ENCODE results near the gene CHST1.

CHST1 gene

GRCh38 chr11:45646275-45646927 is 19.0 kb downstream of the CHST1 start:
- in situ Hi-C loops (cut with MboI; ENCODE audit: low sequenced_read_pairs) = no loop called here

DNA sequence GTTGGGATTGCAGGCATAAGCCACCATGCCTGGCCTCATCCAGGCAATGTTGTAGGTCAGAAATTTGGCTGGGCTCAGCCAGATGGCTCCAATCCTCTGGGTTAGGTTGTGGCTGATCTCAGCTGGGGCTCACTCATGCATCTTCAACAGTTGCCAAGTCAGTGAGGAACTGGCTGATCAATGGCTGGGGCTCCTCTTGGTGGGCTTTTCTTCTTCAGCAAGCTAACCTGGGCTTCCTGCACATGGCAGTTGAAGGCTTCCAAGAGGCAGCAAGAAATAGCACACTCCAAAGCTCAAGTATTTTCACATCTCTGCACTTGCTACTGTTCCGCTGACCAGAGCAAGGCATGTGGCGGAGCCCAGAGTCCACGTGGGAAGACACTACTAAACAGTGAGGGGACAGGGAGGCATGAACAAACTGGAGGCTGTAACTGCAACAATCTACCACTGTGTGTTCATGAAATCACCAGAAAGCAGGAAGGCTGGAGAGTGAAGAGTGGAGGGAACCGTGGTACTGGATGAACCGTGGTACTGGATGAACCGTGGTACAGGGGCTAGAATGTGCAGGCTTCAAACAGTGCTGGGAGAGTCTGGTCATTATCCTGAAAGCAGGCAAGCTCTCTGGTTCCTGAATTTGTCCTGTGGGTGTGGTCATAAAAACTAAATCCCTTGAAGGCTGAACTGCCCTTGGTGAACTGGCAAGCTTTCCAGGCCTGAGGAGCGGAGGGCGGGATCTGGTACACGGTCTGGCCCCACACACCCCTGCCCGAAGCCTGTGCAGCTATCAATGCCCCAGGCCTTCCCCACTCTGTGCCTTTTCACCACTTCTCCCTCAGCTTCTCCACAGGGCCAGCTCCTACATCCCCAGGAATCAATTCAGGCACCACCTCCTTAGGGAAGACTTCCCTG is 20.2 kb downstream of the CHST1 start:
- in situ Hi-C loops (cut with MboI; ENCODE audit: low sequenced_read_pairs) = no loop called here

GRCh38 chr11:45643598-45644260 is 21.7 kb downstream of the CHST1 start:
- in situ Hi-C loops (cut with MboI; ENCODE audit: low sequenced_read_pairs) = no loop called here

- in situ Hi-C loops (cut with MboI; ENCODE audit: low sequenced_read_pairs) = no loop called here
Observed at GRCh38 chr11:45641961-45642360, 23.5 kb downstream of the CHST1 start.

- in situ Hi-C loops (cut with MboI; ENCODE audit: low sequenced_read_pairs) = no loop called here
Observed at GRCh38 chr11:45638051-45638450, 27.4 kb downstream of the CHST1 start.

DNA sequence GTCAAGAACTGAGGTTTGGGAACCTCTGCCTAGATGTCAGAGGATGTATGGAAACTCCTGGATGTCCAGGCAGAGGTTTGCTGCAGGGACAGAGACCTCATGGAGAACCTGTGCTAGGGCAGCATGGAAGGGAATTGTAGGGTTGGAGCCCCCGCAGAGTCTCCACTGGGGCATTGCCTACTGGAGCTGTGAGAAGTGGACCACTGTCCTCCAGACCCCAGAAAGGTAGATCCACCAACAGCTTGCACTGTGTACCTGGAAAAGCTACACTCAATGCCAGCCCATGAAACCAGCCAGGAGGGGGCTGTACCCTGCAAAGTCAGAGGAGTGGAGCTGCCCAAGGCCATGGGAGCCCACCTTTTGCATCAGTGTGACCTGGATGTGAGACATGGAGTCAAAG is 29.5 kb downstream of the CHST1 start:
- in situ Hi-C loops (cut with MboI; ENCODE audit: low sequenced_read_pairs) = no loop called here

GRCh38 chr11:45625611-45626010 is 39.8 kb downstream of the CHST1 start:
- in situ Hi-C loops (cut with MboI; ENCODE audit: low sequenced_read_pairs) = no loop called here

DNA sequence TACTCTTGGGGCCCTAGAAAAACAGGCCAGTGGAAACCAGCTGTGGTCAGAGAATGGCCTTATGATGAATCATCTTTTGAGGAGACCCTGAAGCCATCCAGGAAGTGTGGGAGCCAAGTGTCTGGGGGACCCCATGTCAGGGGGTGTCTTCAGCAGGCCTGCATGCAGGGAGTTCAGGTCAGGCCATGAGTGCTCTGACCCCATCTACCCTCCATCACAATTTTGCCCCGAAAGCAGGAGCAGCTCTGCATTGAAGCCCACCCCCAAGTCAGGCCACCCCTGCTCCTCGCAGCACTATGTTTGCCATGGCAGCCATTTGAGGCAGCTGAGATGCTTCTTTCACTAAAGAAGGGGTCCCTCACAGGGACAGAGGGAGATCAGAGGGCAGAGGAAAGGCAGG is 41.3 kb downstream of the CHST1 start:
- in situ Hi-C loops (cut with MboI; ENCODE audit: low sequenced_read_pairs) = no loop called here

DNA sequence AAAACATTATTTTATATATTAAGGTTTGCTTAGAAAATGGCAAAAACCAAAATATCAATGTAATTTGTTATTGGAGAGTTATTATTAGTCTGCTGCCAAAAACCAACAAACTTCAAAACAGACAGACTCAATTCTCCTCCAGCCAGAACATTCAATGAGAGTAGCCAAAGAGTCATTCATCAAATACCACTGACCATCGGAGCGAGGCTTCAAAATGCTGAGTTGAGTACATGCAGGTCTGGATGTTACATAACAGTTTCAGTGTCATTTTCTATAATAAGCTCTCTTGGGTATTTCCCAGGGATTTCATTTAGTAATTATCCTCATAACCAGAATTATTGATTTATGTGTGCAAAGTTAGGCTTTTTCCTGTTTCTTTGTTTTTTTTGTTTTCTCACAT is 42.6 kb downstream of the CHST1 start:
- in situ Hi-C loops (cut with MboI; ENCODE audit: low sequenced_read_pairs) = no loop called here

DNA sequence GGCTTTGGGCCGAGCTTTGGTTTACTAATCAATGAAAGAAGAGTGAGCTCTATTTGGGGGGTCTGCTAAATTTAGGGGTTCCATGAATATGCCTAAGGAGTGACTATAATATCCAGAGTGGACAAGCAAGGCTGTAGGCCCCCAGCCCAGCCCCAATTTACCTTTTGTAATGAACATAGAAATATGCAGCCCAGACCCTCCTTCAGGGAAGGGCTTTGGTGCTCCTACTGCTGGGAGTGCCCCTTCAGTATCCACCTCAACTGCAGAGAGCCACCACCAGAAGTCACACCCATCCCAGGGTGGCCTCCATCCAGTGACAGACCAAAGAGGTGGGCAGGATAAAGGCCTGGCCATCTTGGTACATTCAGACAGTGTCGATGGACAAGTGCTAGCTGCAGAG is 43.1 kb downstream of the CHST1 start:
- in situ Hi-C loops (cut with MboI; ENCODE audit: low sequenced_read_pairs) = no loop called here

GRCh38 chr11:45621588-45621987 is 43.8 kb downstream of the CHST1 start:
- in situ Hi-C loops (cut with MboI; ENCODE audit: low sequenced_read_pairs) = no loop called here

DNA sequence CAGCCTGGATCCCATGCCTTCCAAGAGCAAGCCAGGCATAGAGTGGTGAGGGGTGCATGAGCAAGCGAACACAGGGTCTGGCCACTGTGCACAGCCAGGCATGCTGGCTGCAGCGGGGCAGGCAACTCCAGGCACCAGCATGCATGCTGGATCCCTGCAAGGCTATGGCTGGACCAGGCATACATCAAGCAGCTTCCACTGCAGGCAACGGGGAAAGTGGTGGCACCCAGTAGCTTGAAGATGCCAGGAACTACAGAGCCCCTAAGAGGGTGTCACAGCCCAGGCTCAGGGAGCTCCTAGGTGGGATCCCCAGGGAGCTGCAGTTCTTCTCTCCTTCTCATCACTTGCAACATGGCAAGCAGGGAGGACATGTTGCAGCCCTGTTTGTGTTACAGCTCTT is 45.2 kb downstream of the CHST1 start:
- in situ Hi-C loops (cut with MboI; ENCODE audit: low sequenced_read_pairs) = no loop called here

GRCh38 chr11:45618897-45619296 is 46.5 kb downstream of the CHST1 start:
- in situ Hi-C loops (cut with MboI; ENCODE audit: low sequenced_read_pairs) = no loop called here

DNA sequence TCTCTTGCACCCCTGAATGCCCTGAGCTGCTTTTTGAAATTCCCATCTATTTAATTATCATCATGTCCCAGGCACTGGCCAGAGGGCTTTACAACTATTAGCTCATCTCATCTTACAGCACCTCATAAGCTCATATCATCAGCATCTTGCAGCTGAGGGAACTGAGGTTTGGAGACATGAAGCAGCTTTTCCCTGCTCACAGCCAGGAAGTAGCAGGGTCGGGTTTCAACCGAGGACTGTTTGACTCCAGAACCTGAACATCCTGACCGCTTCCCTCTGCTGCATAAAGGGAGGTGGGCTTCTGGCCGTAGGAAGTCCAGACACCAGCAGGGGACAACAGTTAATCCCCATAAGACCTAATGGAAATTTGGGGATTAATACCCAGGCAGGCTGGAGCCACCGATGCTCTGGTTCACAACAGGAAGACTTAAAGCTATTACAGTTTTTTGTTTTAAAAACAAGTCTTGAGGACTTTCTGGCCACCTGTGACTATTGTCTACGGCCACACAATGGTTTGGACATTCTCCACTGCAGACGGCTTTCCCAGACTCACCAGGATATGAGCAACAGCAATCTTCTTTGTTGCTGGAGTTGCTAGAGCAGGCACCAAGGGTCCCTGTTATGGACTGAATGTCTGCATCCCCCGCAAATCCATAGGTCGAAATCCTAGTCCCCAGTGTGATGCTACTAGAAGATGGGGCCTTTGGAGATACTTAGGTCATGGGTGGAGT is 47.4 kb downstream of the CHST1 start:
- in situ Hi-C loops (cut with MboI; ENCODE audit: low sequenced_read_pairs) = no loop called here

- in situ Hi-C loops (cut with MboI; ENCODE audit: low sequenced_read_pairs) = no loop called here
Observed at GRCh38 chr11:45616802-45617549, 48.4 kb downstream of the CHST1 start.

- in situ Hi-C loops (cut with MboI; ENCODE audit: low sequenced_read_pairs) = no loop called here
Observed at GRCh38 chr11:45615182-45615792, 50.1 kb downstream of the CHST1 start.

GRCh38 chr11:45614196-45614828 is 51.1 kb downstream of the CHST1 start:
- in situ Hi-C loops (cut with MboI; ENCODE audit: low sequenced_read_pairs) = no loop called here

- in situ Hi-C loops (cut with MboI; ENCODE audit: low sequenced_read_pairs) = no loop called here
Observed at GRCh38 chr11:45610627-45611026, 54.8 kb downstream of the CHST1 start.

DNA sequence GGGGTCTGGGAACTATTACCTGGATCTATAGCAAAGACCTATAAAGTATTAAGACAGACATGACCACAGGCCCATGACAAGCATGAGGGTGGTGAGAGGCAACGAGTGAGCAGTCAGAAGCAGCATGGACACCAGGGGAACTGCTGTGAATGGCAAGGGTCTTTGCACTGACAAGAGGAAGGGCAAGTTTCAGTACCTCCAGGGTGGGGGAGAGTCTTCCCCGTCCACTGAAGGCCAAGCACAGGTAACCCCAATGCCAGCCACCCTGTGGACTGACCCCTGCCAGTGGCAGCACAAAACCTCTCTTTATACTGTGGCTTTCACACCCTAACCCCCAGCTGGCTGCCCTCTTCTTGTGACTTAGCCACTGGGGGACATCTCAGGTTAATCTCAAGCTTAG is 55.5 kb downstream of the CHST1 start:
- in situ Hi-C loops (cut with MboI; ENCODE audit: low sequenced_read_pairs) = no loop called here

GRCh38 chr11:45609337-45609736 is 56.1 kb downstream of the CHST1 start:
- in situ Hi-C loops (cut with MboI; ENCODE audit: low sequenced_read_pairs) = no loop called here

All from HL-60/S4 treated with phorbol 12-myristate 13-acetate at 8.2 ng/mL for 4 days and 3 days (cell line).